A673 (cell line): ENCODE measurements around the gene NCOA7. TPM values are rescaled to one million over a fixed set of nuclear protein-coding genes. Genes with fewer than 3 reads are reported as not detected.

Experiments used
- BruUV-seq: library from RNA; stranded (reverse); fragments of 400-500 nt; replicated peaks from 2 replicates; lab custom pipeline; 2021; lab: Mats Ljungman, UMichigan
- CTCF ChIA-PET: fragments of 300-600 bp; sonication (Branson Sonifier 250); formaldehyde crosslinking; loops from one replicate; lab custom pipeline; 2022; ENCODE audit warnings: antibody characterized with exemption; lab: Charles Lee
- POLR2A ChIA-PET: fragments of 300-600 bp; sonication (Branson Sonifier 250); formaldehyde crosslinking; loops from one replicate; lab custom pipeline; 2022; ENCODE audit warnings: antibody characterized with exemption; ENCODE audit not compliant: low non-redundant PET; lab: Charles Lee
- DNase-seq: peaks from one replicate; pipeline ENCODE4 v3.0.0-alpha.2; 2015; ENCODE audit warnings: low spot score
- H3K27ac ChIP-seq: fragments of 200-600 bp; sonication (generic); 2 replicates; pipeline ENCODE4 v1.5.1; 2016; ENCODE audit warnings: mixed run types, low read depth, mild to moderate bottlenecking, mixed read lengths, antibody characterized with exemption, low read length; ENCODE audit not compliant: poor library complexity, severe bottlenecking
- H3K27me3 ChIP-seq: fragments of 200-600 bp; sonication (generic); replicated peaks from 2 replicates; pipeline ENCODE4 v1.6.1; 2017; ENCODE audit warnings: mixed run types, low read depth, mild to moderate bottlenecking, mixed read lengths, antibody characterized with exemption, low read length; ENCODE audit not compliant: insufficient read depth, poor library complexity
- H3K36me3 ChIP-seq: fragments of 200-600 bp; sonication (generic); 2 replicates; pipeline ENCODE4 v1.6.1; 2016; ENCODE audit warnings: mixed run types, mild to moderate bottlenecking, mixed read lengths, antibody characterized with exemption, low read length; ENCODE audit not compliant: insufficient read depth, poor library complexity, severe bottlenecking
- H3K4me1 ChIP-seq: fragments of 200-600 bp; sonication (generic); 2 replicates; pipeline ENCODE4 v1.6.1; 2017; ENCODE audit warnings: mixed run types, mild to moderate bottlenecking, mixed read lengths, antibody characterized with exemption, low read length; ENCODE audit not compliant: insufficient read depth, poor library complexity, severe bottlenecking
- H3K4me3 ChIP-seq: fragments of 200-600 bp; sonication (generic); 2 replicates; pipeline ENCODE4 v1.5.1; 2016; ENCODE audit warnings: low read depth, mixed run types, mild to moderate bottlenecking, mixed read lengths, low read length; ENCODE audit not compliant: poor library complexity, severe bottlenecking
- H3K9me3 ChIP-seq: fragments of 200-600 bp; sonication (generic); 2 replicates; pipeline ENCODE4 v1.6.1; 2016; ENCODE audit warnings: mixed run types, low read depth, mild to moderate bottlenecking, mixed read lengths, antibody characterized with exemption, low read length; ENCODE audit not compliant: poor library complexity, severe bottlenecking
- EZH2 ChIP-seq: fragments of 200-600 bp; sonication (generic); IDR thresholded peaks from 2 replicates; pipeline ENCODE4 v1.6.1; 2017; ENCODE audit warnings: borderline replicate concordance, low read depth, mild to moderate bottlenecking, mixed read lengths, antibody characterized with exemption, low read length; ENCODE audit not compliant: poor library complexity, severe bottlenecking
- intact Hi-C: fragments of 100-400 bp; cut with micrococcal nuclease; formaldehyde crosslinking; loops from one replicate; pipeline ENCODE4 v1.10.0; 2022; ENCODE audit not compliant: unreplicated experiment
- total RNA-seq: library from RNA; stranded (reverse); gene quantifications from 2 replicates; pipeline ENCODE4 v1.2.3, GENCODE V29; 2021
- TF ChIP-seq, protein P1 (sequence below): fragments of 300-800, 200-600 bp; sonication (generic); conservative IDR thresholded peaks from 2 replicates; pipeline ENCODE4 v1.5.1; 2017; ENCODE audit warnings: low read depth, mild to moderate bottlenecking, antibody characterized with exemption, low read length, moderate library complexity, mixed read lengths

The NCOA7 gene
- total RNA-seq, 1 experiment from 2014 or later = 33.5 TPM

DNA sequence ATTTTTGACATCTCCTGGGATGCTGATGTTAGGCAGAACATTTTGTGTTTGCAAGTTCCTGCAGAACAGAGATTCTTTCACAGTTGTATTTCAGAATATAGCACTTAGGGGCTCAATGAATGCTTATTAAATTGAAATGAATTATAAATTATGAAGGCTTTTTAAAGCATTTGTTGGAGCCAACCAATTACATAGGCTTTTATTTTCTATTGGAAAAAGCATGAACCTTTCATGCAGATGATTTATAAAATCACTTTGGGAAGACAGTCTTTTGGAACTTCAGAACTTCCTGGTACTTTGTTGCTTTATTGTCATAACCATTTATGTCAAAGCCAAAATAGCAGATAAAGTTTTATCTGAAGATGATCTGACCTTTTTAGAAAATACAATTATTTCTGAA is 96.6 kb downstream of the NCOA7 start:
- no peak for TF ChIP-seq EZH2
- TF ChIP-seq, protein P1, sequence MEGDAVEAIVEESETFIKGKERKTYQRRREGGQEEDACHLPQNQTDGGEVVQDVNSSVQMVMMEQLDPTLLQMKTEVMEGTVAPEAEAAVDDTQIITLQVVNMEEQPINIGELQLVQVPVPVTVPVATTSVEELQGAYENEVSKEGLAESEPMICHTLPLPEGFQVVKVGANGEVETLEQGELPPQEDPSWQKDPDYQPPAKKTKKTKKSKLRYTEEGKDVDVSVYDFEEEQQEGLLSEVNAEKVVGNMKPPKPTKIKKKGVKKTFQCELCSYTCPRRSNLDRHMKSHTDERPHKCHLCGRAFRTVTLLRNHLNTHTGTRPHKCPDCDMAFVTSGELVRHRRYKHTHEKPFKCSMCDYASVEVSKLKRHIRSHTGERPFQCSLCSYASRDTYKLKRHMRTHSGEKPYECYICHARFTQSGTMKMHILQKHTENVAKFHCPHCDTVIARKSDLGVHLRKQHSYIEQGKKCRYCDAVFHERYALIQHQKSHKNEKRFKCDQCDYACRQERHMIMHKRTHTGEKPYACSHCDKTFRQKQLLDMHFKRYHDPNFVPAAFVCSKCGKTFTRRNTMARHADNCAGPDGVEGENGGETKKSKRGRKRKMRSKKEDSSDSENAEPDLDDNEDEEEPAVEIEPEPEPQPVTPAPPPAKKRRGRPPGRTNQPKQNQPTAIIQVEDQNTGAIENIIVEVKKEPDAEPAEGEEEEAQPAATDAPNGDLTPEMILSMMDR = no peak
- Histone ChIP-seq H3K4me1 (no peaks in the 10 kb centered on the region), H3K4me3 (no peak overlapping the region), H3K9me3 (no peaks in the 10 kb centered on the region), H3K27ac (no peak overlapping the region), H3K27me3 (no peaks in the 10 kb centered on the region), H3K36me3 (peaks cover 21% of the 10 kb centered on the region)
- CTCF ChIA-PET = no interaction called here
- DNase-seq = no peak
- no TSS peak for BruUV-seq
- POLR2A ChIA-PET = no interaction called here
- intact Hi-C loops = no loop called here

DNA sequence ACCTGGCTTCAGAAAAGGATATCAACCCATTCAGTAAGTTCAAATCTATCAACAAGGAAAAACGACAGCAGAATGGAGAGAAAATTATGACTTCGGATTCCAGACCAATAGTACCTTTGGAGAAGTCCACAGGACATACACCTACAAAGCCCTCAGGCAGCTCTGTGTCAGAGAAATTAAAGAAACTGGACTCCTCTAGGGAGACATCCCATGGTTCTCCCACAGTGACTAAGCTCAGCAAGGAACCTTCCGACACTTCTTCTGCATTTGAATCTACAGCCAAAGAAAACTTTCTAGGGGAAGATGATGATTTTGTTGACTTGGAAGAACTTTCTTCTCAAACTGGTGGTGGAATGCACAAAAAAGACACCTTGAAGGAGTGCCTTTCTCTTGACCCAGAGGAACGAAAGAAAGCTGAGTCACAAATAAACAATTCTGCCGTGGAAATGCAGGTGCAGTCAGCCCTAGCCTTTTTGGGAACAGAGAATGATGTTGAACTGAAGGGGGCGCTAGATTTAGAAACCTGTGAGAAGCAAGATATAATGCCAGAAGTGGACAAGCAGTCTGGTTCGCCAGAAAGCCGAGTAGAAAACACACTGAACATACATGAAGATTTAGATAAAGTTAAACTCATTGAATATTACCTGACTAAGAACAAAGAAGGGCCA is 98.4 kb downstream of the NCOA7 start:
- no peaks in the 10 kb centered on the region for H3K9me3 ChIP-seq
- peaks cover 21% of the 10 kb centered on the region for H3K36me3 ChIP-seq
- CTCF ChIA-PET = no interaction called here
- intact Hi-C loops = no loop called here
- POLR2A ChIA-PET = no interaction called here
- H3K27me3 ChIP-seq = no peaks in the 10 kb centered on the region
- no peak overlapping the region for H3K27ac ChIP-seq
- DNase-seq = peak; percentile 58
- H3K4me3 ChIP-seq = no peak overlapping the region
- H3K4me1 ChIP-seq = no peaks in the 10 kb centered on the region
- BruUV-seq = TSS peak; percentile 52
- TF ChIP-seq, protein P1 = peak; percentile 70
- TF ChIP-seq EZH2 = no peak

DNA sequence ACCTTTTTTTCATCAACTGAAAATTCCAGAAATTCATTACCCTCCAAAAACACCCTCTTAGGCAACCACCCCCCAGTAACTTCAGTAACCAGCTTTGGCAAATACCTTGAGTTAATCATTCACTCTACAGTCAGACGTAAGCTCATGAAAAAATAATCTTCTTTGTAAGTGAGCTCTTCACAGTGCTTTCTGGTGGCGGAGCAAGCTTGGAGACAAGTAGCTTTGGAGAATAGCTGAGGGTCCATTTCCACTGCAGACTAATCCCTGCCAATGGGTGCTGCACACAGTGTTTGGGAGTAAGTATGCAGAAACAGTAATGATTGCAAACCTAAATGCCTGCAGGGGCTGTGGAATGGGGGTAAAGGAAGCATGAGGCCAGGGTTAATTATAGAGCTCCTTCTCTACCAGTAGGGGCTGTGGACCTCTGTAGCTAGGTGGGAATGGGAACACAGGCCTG is 109.0 kb downstream of the NCOA7 start:
- no peaks in the 10 kb centered on the region for H3K9me3 ChIP-seq
- no peaks in the 10 kb centered on the region for H3K36me3 ChIP-seq
- no peak overlapping the region for H3K27ac ChIP-seq
- intact Hi-C loops = no loop called here
- no peak overlapping the region for H3K4me3 ChIP-seq
- no peaks in the 10 kb centered on the region for H3K4me1 ChIP-seq
- BruUV-seq = no TSS peak
- H3K27me3 ChIP-seq = no peaks in the 10 kb centered on the region
- POLR2A ChIA-PET = no interaction called here
- DNase-seq = no peak
- TF ChIP-seq EZH2 = no peak
- TF ChIP-seq, protein P1 = no peak
- CTCF ChIA-PET = no interaction called here
